HCT116 (cell line): ENCODE measurements around the gene KCTD18. TPM values are rescaled to one million over a fixed set of nuclear protein-coding genes. Genes with fewer than 3 reads are reported as not detected.

Experiments
- ATAC-seq: fragments of 200-7000 bp; cut with Tn5 transposase; 2 replicates; pipeline ENCODE4 v1.9.1; 2020; ENCODE audit warnings: mild to moderate bottlenecking, moderate library complexity
- BruUV-seq: library from RNA; stranded (reverse); fragments of 400-500 nt; replicated peaks from 2 replicates; lab custom pipeline; 2021; lab: Mats Ljungman, UMichigan
- CTCF ChIA-PET: fragments of 300-600 bp; sonication (Branson Sonifier 250); formaldehyde crosslinking; loops from one replicate; lab custom pipeline; 2021; ENCODE audit warnings: antibody characterized with exemption; lab: Charles Lee
- POLR2A ChIA-PET: fragments of 300-600, 350-600 bp; sonication (Branson Sonifier 250); formaldehyde crosslinking; loops from one replicate; lab custom pipeline; 2021; ENCODE audit warnings: antibody characterized with exemption; lab: Charles Lee
- RAD21 ChIA-PET, 2 experiments: fragments of 300-600 bp; sonication (Branson Sonifier 250); formaldehyde crosslinking; loops; one replicate each; lab custom pipeline; 2023; ENCODE audit warnings: low total read pairs in 2 of 2; ENCODE audit not compliant: uncharacterized antibody in 2 of 2, unreplicated experiment in 2 of 2, low non-redundant PET in 1 of 2; lab: Charles Lee
- DNase-seq: peaks from one replicate; pipeline ENCODE4 v3.0.0-alpha.2; 2010; ENCODE audit warnings: low read depth, low spot score
- H2AFZ ChIP-seq: fragments of 200-600 bp; shearing (Covaris generic), sonication (generic); 2 replicates; pipeline ENCODE4 v1.6.1; 2017; ENCODE audit warnings: low read depth, mixed run types, mixed read lengths, antibody characterized with exemption, low read length; ENCODE audit not compliant: poor library complexity, severe bottlenecking
- H3K27ac ChIP-seq: 2 replicates; pipeline ENCODE4 v1.5.1; 2012; ENCODE audit warnings: low read depth, low read length
- H3K27me3 ChIP-seq: fragments of 200-600 bp; sonication (generic); 2 replicates; pipeline ENCODE4 v1.6.1; 2016; ENCODE audit warnings: mixed run types, low read length, mixed read lengths; ENCODE audit not compliant: insufficient read depth
- H3K36me3 ChIP-seq, 2 experiments: fragments of 200-500 bp in 1 of 2; fragments of 200-600 bp in 1 of 2; sonication (Bioruptor generic) in 1 of 2; sonication (generic) in 1 of 2; 2 replicates each; pipeline versions ENCODE4 v1.5.1 to v1.6.1; 2014 to 2016; ENCODE audit warnings: low read length in 2 of 2, inconsistent platforms in 1 of 2, mixed read lengths in 1 of 2, mixed run types in 1 of 2; ENCODE audit not compliant: insufficient read depth in 2 of 2, control insufficient read depth in 1 of 2
- H3K4me1 ChIP-seq, 2 experiments: fragments of 200-600 bp in 1 of 2; sonication (generic) in 1 of 2; 2 replicates each; pipeline versions ENCODE4 v1.5.1 to v1.6.1; 2012 to 2017; ENCODE audit warnings: low read length in 2 of 2, inconsistent platforms in 1 of 2, mild to moderate bottlenecking in 1 of 2, mixed read lengths in 1 of 2, mixed run types in 1 of 2, moderate library complexity in 1 of 2; ENCODE audit not compliant: insufficient read depth in 2 of 2, control insufficient read depth in 1 of 2
- H3K4me2 ChIP-seq: fragments of 200-600 bp; sonication (generic); 2 replicates; pipeline ENCODE4 v1.6.1; 2017; ENCODE audit warnings: mixed run types, low read length, mixed read lengths
- H3K4me3 ChIP-seq, 2 experiments: fragments of 200-600 bp in 1 of 2; sonication (generic) in 1 of 2; replicated peaks in 1 of 2; 2 replicates each; pipeline ENCODE4 v1.5.1; 2011 to 2016; ENCODE audit warnings: low read length in 2 of 2, control low read depth in 1 of 2, low read depth in 1 of 2, mild to moderate bottlenecking in 1 of 2, mixed read lengths in 1 of 2, mixed run types in 1 of 2
- H3K79me2 ChIP-seq: fragments of 200-600 bp; sonication (generic); 2 replicates; pipeline ENCODE4 v1.6.1; 2017; ENCODE audit warnings: mild to moderate bottlenecking, mixed run types, low read length, moderate library complexity, mixed read lengths; ENCODE audit not compliant: insufficient read depth
- H3K9ac ChIP-seq: fragments of 200-600 bp; sonication (generic); 2 replicates; pipeline ENCODE4 v1.6.1; 2016; ENCODE audit warnings: low read length, mixed read lengths
- H3K9me2 ChIP-seq: fragments of 200-600 bp; sonication (generic), shearing (Covaris generic); 2 replicates; pipeline ENCODE4 v1.6.1; 2017; ENCODE audit warnings: mixed run types, mild to moderate bottlenecking, moderate library complexity; ENCODE audit not compliant: insufficient read depth
- H3K9me3 ChIP-seq, 2 experiments: fragments of 200-500 bp in 1 of 2; fragments of 200-600 bp in 1 of 2; sonication (Bioruptor generic) in 1 of 2; sonication (generic) in 1 of 2; 2 replicates each; pipeline ENCODE4 v1.6.1; 2014 to 2017; ENCODE audit warnings: low read length in 2 of 2, mixed read lengths in 2 of 2, inconsistent platforms in 1 of 2, low read depth in 1 of 2, mild to moderate bottlenecking in 1 of 2, mixed run types in 1 of 2, moderate library complexity in 1 of 2; ENCODE audit not compliant: control insufficient read depth in 1 of 2, insufficient read depth in 1 of 2
- H4K20me1 ChIP-seq: fragments of 200-600 bp; sonication (generic), shearing (Covaris generic); 2 replicates; pipeline ENCODE4 v1.6.1; 2017; ENCODE audit warnings: mixed run types, mild to moderate bottlenecking, moderate library complexity; ENCODE audit not compliant: insufficient read depth
- EGR1 ChIP-seq: IDR thresholded peaks from 2 replicates; pipeline ENCODE4 v1.6.1; 2012; ENCODE audit warnings: low read depth
- ELF1 ChIP-seq: IDR thresholded peaks from 2 replicates; pipeline ENCODE4 v1.6.1; 2012; ENCODE audit warnings: low read depth, borderline replicate concordance
- EZH2 ChIP-seq: fragments of 200-600 bp; sonication (generic); IDR thresholded peaks from 2 replicates; pipeline ENCODE4 v1.6.1; 2017; ENCODE audit warnings: antibody characterized with exemption, mixed run types
- EZH2phosphoT487 ChIP-seq: fragments of 200-600 bp; IDR thresholded peaks from 2 replicates; pipeline ENCODE4 v1.6.1; 2018; ENCODE audit warnings: antibody characterized with exemption, borderline replicate concordance
- FOSL1 ChIP-seq: IDR thresholded peaks from 2 replicates; pipeline ENCODE4 v1.6.1; 2012; ENCODE audit warnings: low read depth
- JUND ChIP-seq: IDR thresholded peaks from 2 replicates; pipeline ENCODE4 v1.6.1; 2012
- POLR2A ChIP-seq: IDR thresholded peaks from 2 replicates; pipeline ENCODE4 v1.7.0; 2011; ENCODE audit warnings: borderline replicate concordance; ENCODE audit not compliant: insufficient read depth, insufficient read length; ENCODE audit errors: extremely low read depth
- POLR2AphosphoS5 ChIP-seq: IDR thresholded peaks from 2 replicates; pipeline ENCODE4 v1.6.1; 2011; ENCODE audit warnings: mild to moderate bottlenecking, low read depth, low read length, moderate library complexity
- SP1 ChIP-seq: IDR thresholded peaks from 2 replicates; pipeline ENCODE4 v1.6.1; 2012; ENCODE audit warnings: low read depth
- SRF ChIP-seq: IDR thresholded peaks from 2 replicates; pipeline ENCODE4 v1.6.1; 2012; ENCODE audit warnings: low read depth
- TCF7L2 ChIP-seq: IDR thresholded peaks from 2 replicates; pipeline ENCODE4 v1.7.0; 2011; ENCODE audit warnings: borderline replicate concordance, inconsistent platforms; ENCODE audit not compliant: insufficient read depth, insufficient read length; ENCODE audit errors: extremely low read depth
- YY1 ChIP-seq: IDR thresholded peaks from 2 replicates; pipeline ENCODE4 v1.6.1; 2011; ENCODE audit warnings: low read length, low read depth, moderate library complexity, mild to moderate bottlenecking; ENCODE audit not compliant: insufficient replicate concordance; ENCODE audit errors: extremely low read depth
- ZFX ChIP-seq: fragments of 450-650 bp; IDR thresholded peaks from 2 replicates; pipeline ENCODE4 v1.6.1; 2017
- intact Hi-C: fragments of 100-400 bp; cut with micrococcal nuclease; formaldehyde crosslinking; loops from 2 replicates; pipeline ENCODE4 v1.10.0; 2022
- total RNA-seq: library from RNA; stranded (reverse); gene quantifications from one replicate; pipeline ENCODE4 v1.2.1, GENCODE V29; 2021; ENCODE audit not compliant: unreplicated experiment
- TF ChIP-seq, protein P1 (sequence below), 3 experiments: fragments of 200-600 bp in 1 of 3; sonication (generic) in 1 of 3; IDR thresholded peaks in 2 of 3; conservative IDR thresholded peaks in 1 of 3; 2 replicates each; pipeline ENCODE4 v1.5.1; 2012 to 2017; ENCODE audit warnings: low read depth in 2 of 3, low read length in 2 of 3, antibody characterized with exemption in 1 of 3, borderline replicate concordance in 1 of 3, control low read depth in 1 of 3, mild to moderate bottlenecking in 1 of 3, mixed read lengths in 1 of 3, mixed run types in 1 of 3, moderate library complexity in 1 of 3; ENCODE audit not compliant: insufficient read depth in 1 of 3
- TF ChIP-seq, protein P2 (sequence below): IDR thresholded peaks from 2 replicates; pipeline ENCODE4 v1.6.1; 2012
- TF ChIP-seq, protein P3 (sequence below): IDR thresholded peaks from 2 replicates; pipeline ENCODE4 v1.6.1; 2012

Gene KCTD18
- total RNA-seq, 1 experiment from 2014 or later = 12.8 TPM

GRCh38 chr2:200443916-200444315, 66.0 kb downstream of the KCTD18 start:
- peaks cover 0 to 7% of the 10 kb centered on the region in 2 experiments; a peak in 2 of 4 replicates for H3K36me3 ChIP-seq
- H3K4me2 ChIP-seq = no peak overlapping the region
- H2AFZ ChIP-seq = no peak overlapping the region

GRCh38 chr2:200443376-200443775, 66.5 kb downstream of the KCTD18 start:
- intact Hi-C loops = no loop called here
- Histone ChIP-seq H3K4me1 (no peaks in the 10 kb centered on the region), H3K4me3 (no peak overlapping the region), H3K36me3 (peaks cover 0 to 7% of the 10 kb centered on the region in 2 experiments; a peak in 2 of 4 replicates), H3K27me3 (no peaks in the 10 kb centered on the region), H2AFZ (no peak overlapping the region), H3K79me2 (no peaks in the 10 kb centered on the region), H3K4me2 (no peak overlapping the region), H4K20me1 (no peaks in the 10 kb centered on the region), H3K9ac (no peak overlapping the region), H3K9me3 (no peaks in the 10 kb centered on the region), H3K27ac (no peak overlapping the region), H3K9me2 (no peaks in the 10 kb centered on the region)
- no TSS peak for BruUV-seq
- CTCF ChIA-PET = no interaction called here
- RAD21 ChIA-PET = no interaction called here
- POLR2A ChIA-PET = no interaction called here
- DNase-seq (no peak), ATAC-seq (no peak)
- TF ChIP-seq, protein P1, sequence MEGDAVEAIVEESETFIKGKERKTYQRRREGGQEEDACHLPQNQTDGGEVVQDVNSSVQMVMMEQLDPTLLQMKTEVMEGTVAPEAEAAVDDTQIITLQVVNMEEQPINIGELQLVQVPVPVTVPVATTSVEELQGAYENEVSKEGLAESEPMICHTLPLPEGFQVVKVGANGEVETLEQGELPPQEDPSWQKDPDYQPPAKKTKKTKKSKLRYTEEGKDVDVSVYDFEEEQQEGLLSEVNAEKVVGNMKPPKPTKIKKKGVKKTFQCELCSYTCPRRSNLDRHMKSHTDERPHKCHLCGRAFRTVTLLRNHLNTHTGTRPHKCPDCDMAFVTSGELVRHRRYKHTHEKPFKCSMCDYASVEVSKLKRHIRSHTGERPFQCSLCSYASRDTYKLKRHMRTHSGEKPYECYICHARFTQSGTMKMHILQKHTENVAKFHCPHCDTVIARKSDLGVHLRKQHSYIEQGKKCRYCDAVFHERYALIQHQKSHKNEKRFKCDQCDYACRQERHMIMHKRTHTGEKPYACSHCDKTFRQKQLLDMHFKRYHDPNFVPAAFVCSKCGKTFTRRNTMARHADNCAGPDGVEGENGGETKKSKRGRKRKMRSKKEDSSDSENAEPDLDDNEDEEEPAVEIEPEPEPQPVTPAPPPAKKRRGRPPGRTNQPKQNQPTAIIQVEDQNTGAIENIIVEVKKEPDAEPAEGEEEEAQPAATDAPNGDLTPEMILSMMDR (IDR thresholded peaks at IDR 0.05 in 2 of 3, conservative IDR thresholded peaks at IDR 0.05 in 1 of 3; ENCODE audit: borderline replicate concordance in 1 of 3, insufficient read depth in 1 of 3, low read depth in 2 of 3, low read length in 2 of 3) = no peak
- no peak for TF ChIP-seq ELF1
- no peak for TF ChIP-seq SRF
- no peak for TF ChIP-seq YY1
- no peak for TF ChIP-seq ZFX
- TF ChIP-seq EZH2phosphoT487 = no peak
- no peak for TF ChIP-seq EZH2
- no peak for TF ChIP-seq FOSL1
- no peak for TF ChIP-seq SP1
- no peak for TF ChIP-seq POLR2AphosphoS5
- TF ChIP-seq POLR2A = no peak
- no peak for TF ChIP-seq TCF7L2
- TF ChIP-seq, protein P2, sequence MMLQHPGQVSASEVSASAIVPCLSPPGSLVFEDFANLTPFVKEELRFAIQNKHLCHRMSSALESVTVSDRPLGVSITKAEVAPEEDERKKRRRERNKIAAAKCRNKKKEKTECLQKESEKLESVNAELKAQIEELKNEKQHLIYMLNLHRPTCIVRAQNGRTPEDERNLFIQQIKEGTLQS = no peak

More at GRCh38 chr2:200443916-200444315, 66.0 kb downstream of the KCTD18 start:
- no peaks in the 10 kb centered on the region for H3K79me2 ChIP-seq
- H3K9ac ChIP-seq = no peak overlapping the region
- no TSS peak for BruUV-seq
- no peaks in the 10 kb centered on the region for H3K4me1 ChIP-seq
- TF ChIP-seq YY1 (no peak), JUND (no peak), SP1 (no peak), EGR1 (no peak), EZH2 (no peak), ELF1 (no peak)
- TF ChIP-seq, protein P3, sequence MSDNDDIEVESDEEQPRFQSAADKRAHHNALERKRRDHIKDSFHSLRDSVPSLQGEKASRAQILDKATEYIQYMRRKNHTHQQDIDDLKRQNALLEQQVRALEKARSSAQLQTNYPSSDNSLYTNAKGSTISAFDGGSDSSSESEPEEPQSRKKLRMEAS = no peak
- TF ChIP-seq, all 23 proteins: peak for 0
- Histone ChIP-seq H3K27me3 (no peaks in the 10 kb centered on the region), H3K27ac (no peak overlapping the region), H3K9me3 (no peaks in the 10 kb centered on the region), H4K20me1 (no peaks in the 10 kb centered on the region), H3K9me2 (no peaks in the 10 kb centered on the region), H3K4me3 (no peak overlapping the region)
- ATAC-seq = no peak
- ChIA-PET CTCF (no interaction called here), RAD21 (no interaction called here), POLR2A (no interaction called here)
- DNase-seq = no peak
- intact Hi-C loops = no loop called here
